ENCODE measurements around the gene VKORC1L1.
"Not testable (repeated sequence)": the region's sequence is repeated elsewhere in the genome, so short reads cannot be mapped to it uniquely, and the experiment has no call there.

VKORC1L1 gene

DNA sequence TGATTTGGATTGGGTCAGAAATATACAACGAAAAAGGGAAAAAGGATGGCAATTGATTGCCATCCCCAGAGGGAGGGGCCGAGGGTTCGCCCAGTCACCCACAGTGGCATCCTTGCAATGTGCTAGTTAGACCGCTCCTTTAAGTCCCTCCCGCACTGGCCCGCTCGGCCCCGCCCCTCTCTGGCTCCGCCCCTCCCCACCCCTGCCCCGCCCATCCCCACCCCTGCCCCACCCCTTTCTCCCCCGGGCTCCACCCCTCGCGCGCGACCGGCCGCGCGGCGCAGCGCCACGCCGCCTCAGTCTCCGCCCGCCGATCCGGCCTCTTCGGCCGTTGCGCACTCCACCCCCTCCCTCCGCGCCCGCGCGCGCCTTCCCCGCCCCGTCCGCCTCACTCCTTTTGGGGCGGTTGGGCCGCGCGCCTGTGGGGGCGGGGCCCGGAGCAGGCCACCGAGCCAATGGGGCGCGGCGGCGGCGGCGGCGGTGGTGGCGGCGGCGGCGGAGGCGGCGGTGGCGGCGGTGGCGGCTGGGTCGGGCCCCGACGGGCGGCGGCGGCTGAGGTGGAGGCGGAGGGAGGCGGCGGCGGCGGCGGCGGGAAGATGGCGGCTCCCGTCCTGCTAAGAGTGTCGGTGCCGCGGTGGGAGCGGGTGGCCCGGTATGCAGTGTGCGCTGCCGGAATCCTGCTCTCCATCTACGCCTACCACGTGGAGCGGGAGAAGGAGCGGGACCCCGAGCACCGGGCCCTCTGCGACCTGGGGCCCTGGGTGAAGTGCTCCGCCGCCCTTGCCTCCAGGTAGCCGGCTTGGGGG is at the start of gene VKORC1L1:
VKORC1L1 (plus strand) TSS at position 299 of the 806 bp plus-strand sequence; CDS start at position 597, 298 bp downstream.
- no peaks in the 10 kb centered on the region for H4K20me1 ChIP-seq (ENCODE audit: insufficient read depth, low read length)
- H3K79me2 ChIP-seq (ENCODE audit: low read length), result peaks cover 32% of the 10 kb centered on the region
- TF ChIP-seq, protein P1, sequence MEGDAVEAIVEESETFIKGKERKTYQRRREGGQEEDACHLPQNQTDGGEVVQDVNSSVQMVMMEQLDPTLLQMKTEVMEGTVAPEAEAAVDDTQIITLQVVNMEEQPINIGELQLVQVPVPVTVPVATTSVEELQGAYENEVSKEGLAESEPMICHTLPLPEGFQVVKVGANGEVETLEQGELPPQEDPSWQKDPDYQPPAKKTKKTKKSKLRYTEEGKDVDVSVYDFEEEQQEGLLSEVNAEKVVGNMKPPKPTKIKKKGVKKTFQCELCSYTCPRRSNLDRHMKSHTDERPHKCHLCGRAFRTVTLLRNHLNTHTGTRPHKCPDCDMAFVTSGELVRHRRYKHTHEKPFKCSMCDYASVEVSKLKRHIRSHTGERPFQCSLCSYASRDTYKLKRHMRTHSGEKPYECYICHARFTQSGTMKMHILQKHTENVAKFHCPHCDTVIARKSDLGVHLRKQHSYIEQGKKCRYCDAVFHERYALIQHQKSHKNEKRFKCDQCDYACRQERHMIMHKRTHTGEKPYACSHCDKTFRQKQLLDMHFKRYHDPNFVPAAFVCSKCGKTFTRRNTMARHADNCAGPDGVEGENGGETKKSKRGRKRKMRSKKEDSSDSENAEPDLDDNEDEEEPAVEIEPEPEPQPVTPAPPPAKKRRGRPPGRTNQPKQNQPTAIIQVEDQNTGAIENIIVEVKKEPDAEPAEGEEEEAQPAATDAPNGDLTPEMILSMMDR (IDR thresholded peaks at IDR 0.05; ENCODE audit: low read depth, low read length), result no peak
- no peak for TF ChIP-seq EZH2phosphoT487 (IDR thresholded peaks at IDR 0.05; ENCODE audit: low read depth)
- no peaks in the 10 kb centered on the region for H3K27me3 ChIP-seq (ENCODE audit: low read depth, low read length)
- peak within 1 kb of the TSS; percentile 88 for H3K9ac ChIP-seq (ENCODE audit: low read length)
- peak within 1 kb of the TSS; percentile 58 for H3K27ac ChIP-seq (ENCODE audit: low read length)
- no peak within 1 kb of the TSS for H2AFZ ChIP-seq (ENCODE audit: low read depth, low read length)
- H3K4me2 ChIP-seq (ENCODE audit: low read length), result peak within 1 kb of the TSS; percentile 89
- H3K9me3 ChIP-seq (ENCODE audit: insufficient read depth, low read length), result no peaks in the 10 kb centered on the region
- H3K4me1 ChIP-seq (ENCODE audit: low read length), result no peaks in the 10 kb centered on the region
- H3K4me3 ChIP-seq (ENCODE audit: low read length), result peak within 1 kb of the TSS; percentile 94
- no peaks in the 10 kb centered on the region for H3K36me3 ChIP-seq (replicated peaks; ENCODE audit: low read depth, low read length)

DNA sequence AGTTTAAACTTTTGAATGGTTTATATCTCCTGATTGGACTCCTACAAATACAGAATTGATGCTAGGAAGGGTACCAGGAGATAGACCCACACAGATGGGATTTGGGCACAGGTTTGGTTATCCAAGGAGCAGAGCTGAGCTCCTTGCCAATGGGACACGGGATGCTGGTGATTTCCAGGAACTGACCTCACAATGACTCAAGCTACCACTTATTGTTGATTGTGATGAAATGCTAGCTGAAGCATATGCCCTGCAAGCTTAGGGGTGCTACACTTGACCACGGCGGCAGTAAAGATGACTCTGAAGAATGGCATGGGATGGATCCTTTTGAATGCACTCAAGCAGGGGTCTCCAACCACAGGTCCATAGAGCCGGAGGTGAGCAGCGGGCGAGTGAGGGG is 45.5 kb upstream of the VKORC1L1 start:
- Histone ChIP-seq H3K4me2 (ENCODE audit: low read length) (no peak overlapping the region), H3K4me3 (ENCODE audit: low read length) (no peak overlapping the region), H3K79me2 (ENCODE audit: low read length) (no peaks in the 10 kb centered on the region), H3K27me3 (ENCODE audit: low read depth, low read length) (no peaks in the 10 kb centered on the region), H3K27ac (ENCODE audit: low read length) (no peak overlapping the region), H3K9me3 (ENCODE audit: insufficient read depth, low read length) (no peaks in the 10 kb centered on the region), H3K4me1 (ENCODE audit: low read length) (no peaks in the 10 kb centered on the region), H2AFZ (ENCODE audit: low read depth, low read length) (no peak overlapping the region), H3K36me3 (replicated peaks; ENCODE audit: low read depth, low read length) (no peaks in the 10 kb centered on the region), H3K9ac (ENCODE audit: low read length) (no peak overlapping the region), H4K20me1 (ENCODE audit: insufficient read depth, low read length) (no peaks in the 10 kb centered on the region)
- no peak for TF ChIP-seq EZH2phosphoT487 (IDR thresholded peaks at IDR 0.05; ENCODE audit: low read depth)
- TF ChIP-seq, protein P1 (IDR thresholded peaks at IDR 0.05; ENCODE audit: low read depth, low read length), result no peak

DNA sequence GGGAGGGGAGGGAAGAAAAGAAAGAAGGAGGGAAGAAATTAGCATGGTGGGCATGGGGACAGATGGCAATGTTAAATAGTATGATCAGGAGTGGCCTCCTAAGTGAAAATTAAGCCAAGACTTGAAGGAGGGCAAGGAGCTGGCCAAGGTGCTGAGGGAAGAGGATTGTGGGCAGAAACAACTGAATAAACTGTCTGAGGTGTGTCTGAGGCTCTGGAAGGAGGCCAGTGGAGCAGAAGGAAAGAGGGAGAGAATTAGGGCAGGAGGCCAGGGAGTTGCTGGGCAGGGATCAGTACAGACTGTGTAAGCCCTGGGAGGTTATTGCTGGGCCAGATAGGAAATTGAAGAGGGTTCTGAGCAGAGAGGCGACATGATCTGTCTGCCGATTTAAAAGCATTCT is 40.6 kb upstream of the VKORC1L1 start:
- Histone ChIP-seq H3K9ac (ENCODE audit: low read length) (no peak overlapping the region), H3K27ac (ENCODE audit: low read length) (no peak overlapping the region), H2AFZ (ENCODE audit: low read depth, low read length) (no peak overlapping the region), H3K9me3 (ENCODE audit: insufficient read depth, low read length) (no peaks in the 10 kb centered on the region), H3K4me1 (ENCODE audit: low read length) (no peaks in the 10 kb centered on the region), H3K36me3 (replicated peaks; ENCODE audit: low read depth, low read length) (no peaks in the 10 kb centered on the region), H4K20me1 (ENCODE audit: insufficient read depth, low read length) (no peaks in the 10 kb centered on the region), H3K27me3 (ENCODE audit: low read depth, low read length) (no peaks in the 10 kb centered on the region), H3K79me2 (ENCODE audit: low read length) (no peaks in the 10 kb centered on the region), H3K4me3 (ENCODE audit: low read length) (no peak overlapping the region), H3K4me2 (ENCODE audit: low read length) (no peak overlapping the region)
- TF ChIP-seq, protein P1 (IDR thresholded peaks at IDR 0.05; ENCODE audit: low read depth, low read length), result no peak
- TF ChIP-seq EZH2phosphoT487 (IDR thresholded peaks at IDR 0.05; ENCODE audit: low read depth), result no peak

DNA sequence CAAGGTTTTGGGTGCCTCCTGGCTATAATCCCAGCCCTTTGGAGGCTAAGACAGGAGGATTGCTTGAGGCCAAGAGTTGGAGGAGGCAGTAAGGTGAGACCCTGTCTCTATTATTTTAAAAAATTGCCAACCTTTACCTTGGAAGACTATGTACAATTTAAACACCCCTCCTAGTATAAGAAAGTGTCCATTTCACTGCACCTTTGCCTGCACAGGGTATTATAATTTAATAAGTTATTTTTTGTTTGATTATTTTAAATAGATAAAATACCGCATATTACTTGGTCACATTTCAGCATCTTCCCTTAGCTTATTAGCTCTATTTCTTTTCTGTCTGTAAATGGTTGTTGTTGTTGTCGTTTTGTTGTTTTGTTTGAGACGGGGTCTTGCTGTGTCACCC is 36.2 kb upstream of the VKORC1L1 start:
- H4K20me1 ChIP-seq (ENCODE audit: insufficient read depth, low read length); H3K27me3 ChIP-seq (ENCODE audit: low read depth, low read length); H3K36me3 ChIP-seq (replicated peaks; ENCODE audit: low read depth, low read length); H3K4me2 ChIP-seq (ENCODE audit: low read length); H2AFZ ChIP-seq (ENCODE audit: low read depth, low read length); H3K27ac ChIP-seq (ENCODE audit: low read length); H3K9me3 ChIP-seq (ENCODE audit: insufficient read depth, low read length); H3K4me1 ChIP-seq (ENCODE audit: low read length); H3K79me2 ChIP-seq (ENCODE audit: low read length); H3K4me3 ChIP-seq (ENCODE audit: low read length); H3K9ac ChIP-seq (ENCODE audit: low read length): not testable (repeated sequence)

DNA sequence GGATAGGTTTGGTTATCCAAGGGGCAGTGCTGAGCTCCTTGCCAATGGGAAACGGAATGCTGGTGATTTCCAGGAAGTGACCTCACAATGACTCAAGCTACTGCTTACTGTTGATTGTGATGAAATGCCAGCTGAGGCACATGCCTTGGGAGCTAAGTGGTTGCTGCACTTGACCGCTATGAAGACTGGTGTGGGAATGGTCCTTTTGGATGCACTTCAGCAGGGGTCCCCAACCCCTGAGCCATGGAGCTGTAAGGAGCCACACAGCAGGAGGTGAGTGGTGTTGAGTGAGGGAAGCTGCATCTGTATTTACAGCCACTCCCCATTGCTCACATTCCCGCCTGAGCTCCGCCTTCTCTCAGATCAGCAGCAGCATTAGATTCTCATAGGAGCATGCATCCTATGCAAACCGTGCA is 35.3 kb upstream of the VKORC1L1 start:
- H4K20me1 ChIP-seq (ENCODE audit: insufficient read depth, low read length); H3K36me3 ChIP-seq (replicated peaks; ENCODE audit: low read depth, low read length); H3K4me1 ChIP-seq (ENCODE audit: low read length); H3K4me2 ChIP-seq (ENCODE audit: low read length); H2AFZ ChIP-seq (ENCODE audit: low read depth, low read length); H3K79me2 ChIP-seq (ENCODE audit: low read length); H3K9ac ChIP-seq (ENCODE audit: low read length); H3K27ac ChIP-seq (ENCODE audit: low read length); H3K9me3 ChIP-seq (ENCODE audit: insufficient read depth, low read length); H3K27me3 ChIP-seq (ENCODE audit: low read depth, low read length); H3K4me3 ChIP-seq (ENCODE audit: low read length): not testable (repeated sequence)

Measured in OCI-LY3 (cell line).